Stimulated activated CD8-positive, alpha-beta memory T cell treated with anti-CD3 and anti-CD28 coated beads, Interleukin-7, amount 100 ng/mL, for 1 hour (primary cell): ENCODE measurements around the gene MRGPRF.

Experiments used
- DNase-seq, 2 donors: peaks; one replicate each; pipeline ENCODE4 v3.0.0-alpha.2; 2020; ENCODE audit warnings: low read depth in 2 of 2

The MRGPRF gene

DNA sequence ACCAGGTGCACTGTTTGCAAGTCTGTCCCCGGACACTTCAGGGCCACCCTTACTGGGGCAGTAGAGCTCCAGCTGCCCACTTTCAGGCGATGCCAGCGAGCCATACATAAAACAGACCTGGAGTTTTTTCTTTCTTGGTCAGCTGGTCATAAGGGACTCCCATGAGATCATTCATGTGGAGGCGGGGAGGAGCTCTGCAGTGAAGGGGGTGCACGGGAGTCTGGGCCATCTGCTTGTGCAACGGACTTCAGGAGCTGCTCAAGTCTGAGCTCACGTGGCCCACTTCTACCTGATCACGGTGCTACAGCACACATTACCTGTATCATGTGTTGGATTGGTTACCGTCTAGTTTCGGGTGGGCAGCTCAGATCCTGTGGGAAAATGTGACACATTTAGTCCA, 9.2 kb upstream of the MRGPRF start:
- no peak for DNase-seq

DNA sequence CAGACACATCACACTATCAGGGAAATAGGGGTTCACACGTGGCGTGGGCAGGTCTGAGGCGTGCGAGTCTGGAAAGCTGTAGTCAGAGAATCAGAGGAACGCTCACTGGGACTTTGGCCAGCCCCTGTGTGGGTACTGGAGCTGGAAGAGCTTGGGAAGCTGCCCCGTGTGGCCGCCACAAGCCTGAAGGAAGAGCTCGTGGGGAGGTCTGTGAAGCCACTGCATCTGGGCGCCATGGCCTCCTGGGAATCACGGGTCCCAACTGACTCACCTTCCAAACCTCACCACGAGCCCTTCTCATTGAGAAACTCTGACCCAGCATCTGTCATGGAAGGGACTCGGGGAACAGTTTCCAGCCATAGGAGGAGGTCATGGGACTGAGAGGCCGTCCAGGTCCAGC, 5.9 kb upstream of the MRGPRF start:
- no peak for DNase-seq

DNA sequence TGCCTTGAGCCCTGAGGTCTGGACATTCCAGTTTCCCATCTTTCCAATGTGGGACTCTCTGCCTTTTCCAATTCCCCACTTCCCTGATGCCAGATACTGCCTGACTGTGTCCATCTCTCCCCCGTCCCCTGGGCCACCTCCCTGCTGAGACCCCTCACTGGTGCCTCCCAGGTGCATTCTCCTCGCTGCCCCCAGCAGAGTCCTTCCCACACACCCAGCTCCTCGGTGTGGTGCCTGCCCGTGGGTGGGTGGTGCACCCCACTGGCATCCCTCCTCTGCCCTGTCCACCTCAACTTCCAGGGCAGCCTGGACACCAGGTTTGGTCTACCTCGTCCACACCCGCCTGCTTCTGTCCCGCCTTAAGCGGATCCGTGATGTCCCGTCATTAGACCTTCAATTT, 4.9 kb upstream of the MRGPRF start:
- no peak for DNase-seq

DNA sequence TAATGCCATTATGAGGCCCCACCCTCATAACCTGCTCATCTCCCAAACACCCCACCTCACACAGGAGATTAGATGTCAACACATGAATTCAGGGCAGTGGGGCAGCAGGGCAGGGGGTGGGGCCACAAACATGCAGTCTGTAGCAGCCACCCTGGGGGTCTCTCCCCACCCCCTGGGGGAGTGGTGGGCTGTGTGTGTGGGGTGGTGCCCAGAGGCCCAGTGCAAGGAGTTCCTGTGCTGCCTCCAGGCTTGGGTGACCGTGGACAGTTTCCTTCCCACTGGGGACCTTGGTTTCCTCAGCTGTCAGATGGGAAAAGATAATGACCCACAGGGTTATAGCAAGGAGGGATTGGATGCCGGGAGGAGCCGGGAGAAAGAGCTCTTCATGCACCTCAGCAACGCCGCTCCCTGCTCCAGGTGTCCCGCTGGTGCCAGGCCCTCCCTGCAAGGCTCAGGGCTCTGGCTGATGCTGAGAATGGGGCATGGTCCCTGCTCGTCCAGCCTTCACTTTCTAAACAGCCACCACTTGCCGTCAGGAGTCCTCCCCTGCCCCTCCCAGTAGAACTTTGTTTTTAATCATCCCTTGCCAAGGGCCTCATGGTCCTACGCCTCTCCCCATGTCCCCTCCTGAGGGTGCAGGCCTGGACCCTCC, 2.0 kb upstream of the MRGPRF start:
- DNase-seq, result no peak

DNA sequence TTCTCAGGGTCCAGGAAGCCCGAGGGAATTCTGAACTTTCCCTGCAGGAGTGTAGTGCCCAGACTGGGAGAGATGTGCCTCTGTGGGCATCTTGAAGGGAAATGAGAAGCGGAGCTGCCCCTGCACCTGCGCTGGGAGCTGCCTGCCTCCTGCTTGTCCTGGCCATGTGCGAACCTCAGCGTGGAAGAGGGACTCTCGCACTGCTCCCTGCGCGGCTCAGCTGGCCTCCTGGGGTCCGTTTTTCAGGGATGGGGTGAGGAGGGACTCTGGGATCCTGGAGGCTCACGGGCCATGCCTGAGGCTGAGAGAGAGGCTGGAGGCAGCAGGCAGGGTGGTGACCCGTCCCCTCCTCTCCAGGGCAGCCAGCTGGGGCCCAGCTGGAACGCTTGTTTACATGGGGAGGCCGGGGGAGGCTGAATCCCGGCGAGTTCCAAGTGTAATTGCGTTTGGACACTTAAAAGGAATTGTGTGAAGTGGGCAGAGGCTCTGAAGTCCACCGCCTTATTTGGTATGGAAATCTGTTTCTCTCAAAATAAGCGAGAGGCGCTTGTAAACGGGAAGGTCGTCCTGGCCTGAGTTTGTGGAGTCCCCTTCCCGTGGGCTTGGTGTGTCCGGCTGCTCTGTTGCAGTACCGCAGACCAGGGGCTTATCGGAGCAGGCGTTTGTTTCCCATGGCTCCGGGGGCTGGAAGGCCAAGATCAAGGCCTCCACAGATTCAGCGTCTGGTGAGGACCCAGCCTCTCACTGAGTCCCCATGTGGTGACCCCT, 1.2 kb upstream of the MRGPRF start:
- DNase-seq, result no peak

DNA sequence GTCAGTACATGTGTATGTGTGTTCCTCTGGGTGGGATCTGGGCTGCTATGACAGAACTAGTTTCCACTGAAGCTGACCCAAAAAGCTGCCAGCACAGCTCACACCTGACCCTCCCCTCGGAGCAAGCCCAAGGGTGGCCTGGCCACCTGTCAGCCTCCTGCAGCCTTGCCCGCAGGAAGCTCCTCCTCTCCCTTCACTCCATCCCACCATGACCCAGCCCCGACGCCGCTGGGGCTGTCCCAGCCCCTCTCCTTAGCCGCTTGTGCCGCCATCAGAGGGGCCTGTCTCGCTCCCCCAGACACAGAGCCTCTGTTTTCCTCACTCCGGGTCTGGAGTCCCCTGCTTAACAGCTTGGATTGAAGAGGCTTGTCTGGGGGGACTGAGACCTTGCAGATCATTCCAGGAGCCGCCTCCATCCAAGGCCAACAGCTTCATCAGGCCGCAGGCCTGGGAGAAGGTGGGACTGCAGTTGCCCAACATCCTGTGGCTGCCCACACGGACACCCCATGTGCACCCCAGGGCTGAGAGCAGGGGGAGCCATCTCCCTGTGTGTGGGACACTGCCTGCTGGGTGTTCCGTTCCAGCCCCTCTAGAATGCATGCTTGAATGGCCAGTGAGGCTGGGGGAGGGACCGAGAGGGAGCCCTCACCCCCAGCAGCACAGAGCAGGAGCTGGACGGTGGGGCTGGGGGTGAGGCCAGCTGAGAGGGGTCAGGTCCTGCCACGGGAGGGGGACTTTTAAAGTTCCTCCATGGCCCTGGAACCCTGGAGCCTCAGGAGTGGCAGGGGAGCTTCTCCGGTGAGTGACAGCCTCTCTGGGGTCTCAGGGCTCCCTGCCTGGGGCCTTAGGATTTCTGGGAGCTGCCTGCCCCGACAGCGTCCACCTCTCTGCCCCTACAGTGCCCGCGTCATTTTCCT, 696 bp downstream of the MRGPRF start:
- no peak for DNase-seq

DNA sequence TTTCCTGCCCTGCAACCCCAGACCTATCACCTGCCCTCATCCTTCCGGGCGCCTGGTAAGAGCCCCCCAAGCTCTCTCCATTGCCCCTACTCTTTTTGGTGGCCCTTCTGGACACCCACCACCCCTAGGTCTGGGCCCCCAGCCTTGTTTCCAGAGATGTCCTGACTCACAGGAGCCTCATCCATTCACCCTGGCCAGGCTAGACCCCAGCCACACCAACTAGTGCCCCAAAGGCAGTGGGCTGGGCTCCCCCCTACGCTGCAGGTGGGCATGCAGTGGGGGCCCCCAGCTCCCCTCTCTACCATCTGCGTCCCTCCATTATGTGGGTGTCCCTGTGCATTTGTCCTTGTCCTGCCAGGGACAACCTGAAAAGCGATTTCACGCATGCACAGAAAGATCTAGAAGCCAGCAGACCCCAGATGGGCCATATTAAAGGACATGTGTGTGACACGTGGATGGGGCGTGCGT, 1.4 kb downstream of the MRGPRF start:
- no peak for DNase-seq

DNA sequence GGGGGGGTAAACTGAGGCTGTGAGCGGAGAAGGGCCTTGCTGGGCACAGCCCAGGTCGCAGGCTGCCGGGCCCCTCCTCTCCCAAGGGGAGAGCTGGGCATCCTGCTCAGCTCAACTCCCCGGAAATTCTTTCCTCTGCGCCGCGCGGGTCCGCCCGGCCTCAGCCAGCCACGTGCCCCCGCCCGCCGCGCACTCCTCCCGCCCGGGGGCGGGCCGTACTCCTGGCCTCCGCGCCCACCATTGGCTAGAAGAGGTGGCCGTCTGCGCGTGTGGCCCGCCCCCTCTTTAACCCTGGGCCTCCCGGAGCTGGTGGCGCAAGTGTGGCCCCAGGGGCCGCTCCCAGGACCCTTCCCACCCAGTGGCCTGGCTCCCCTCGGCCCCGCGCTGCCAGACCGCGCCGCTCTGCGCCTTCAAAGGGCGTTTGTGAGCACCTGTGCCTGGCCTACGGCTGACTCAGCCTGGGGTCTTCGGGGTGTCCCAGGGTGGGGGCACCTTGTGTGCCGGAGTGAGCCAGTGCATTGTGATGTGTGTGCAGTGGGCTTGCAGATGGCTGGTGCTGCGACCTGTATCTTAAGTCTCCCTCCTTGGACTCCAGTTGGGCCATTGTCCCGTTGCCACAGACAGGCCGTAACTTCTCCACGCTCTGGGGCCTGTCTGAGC, 2.0 kb downstream of the MRGPRF start:
- DNase-seq, result no peak

DNA sequence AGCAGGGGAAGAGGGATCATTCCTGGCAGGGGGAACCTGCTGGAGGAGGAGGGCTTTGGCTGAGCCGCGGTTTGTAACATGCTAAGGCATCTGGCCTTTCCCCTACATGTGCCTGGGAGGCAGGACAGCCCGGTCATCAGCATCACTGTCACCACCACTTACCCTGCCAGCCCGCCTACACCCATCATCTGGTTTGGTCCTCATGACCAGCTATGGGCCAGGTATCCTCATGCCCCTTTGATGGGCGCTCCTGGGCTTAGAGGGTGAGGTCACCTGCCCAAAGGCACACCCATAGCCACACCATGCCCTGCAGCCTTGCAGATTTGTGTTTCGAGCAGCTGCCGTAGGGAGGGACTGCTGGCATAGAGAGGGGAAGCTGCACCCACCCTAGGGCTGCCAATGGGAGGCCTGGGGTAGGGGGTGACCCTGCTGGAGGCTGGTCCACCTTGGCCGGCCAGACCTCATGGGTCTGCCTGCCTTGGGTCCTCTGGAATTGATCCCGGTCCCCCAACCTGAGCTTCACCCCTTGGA, 2.6 kb downstream of the MRGPRF start:
- DNase-seq, result no peak

DNA sequence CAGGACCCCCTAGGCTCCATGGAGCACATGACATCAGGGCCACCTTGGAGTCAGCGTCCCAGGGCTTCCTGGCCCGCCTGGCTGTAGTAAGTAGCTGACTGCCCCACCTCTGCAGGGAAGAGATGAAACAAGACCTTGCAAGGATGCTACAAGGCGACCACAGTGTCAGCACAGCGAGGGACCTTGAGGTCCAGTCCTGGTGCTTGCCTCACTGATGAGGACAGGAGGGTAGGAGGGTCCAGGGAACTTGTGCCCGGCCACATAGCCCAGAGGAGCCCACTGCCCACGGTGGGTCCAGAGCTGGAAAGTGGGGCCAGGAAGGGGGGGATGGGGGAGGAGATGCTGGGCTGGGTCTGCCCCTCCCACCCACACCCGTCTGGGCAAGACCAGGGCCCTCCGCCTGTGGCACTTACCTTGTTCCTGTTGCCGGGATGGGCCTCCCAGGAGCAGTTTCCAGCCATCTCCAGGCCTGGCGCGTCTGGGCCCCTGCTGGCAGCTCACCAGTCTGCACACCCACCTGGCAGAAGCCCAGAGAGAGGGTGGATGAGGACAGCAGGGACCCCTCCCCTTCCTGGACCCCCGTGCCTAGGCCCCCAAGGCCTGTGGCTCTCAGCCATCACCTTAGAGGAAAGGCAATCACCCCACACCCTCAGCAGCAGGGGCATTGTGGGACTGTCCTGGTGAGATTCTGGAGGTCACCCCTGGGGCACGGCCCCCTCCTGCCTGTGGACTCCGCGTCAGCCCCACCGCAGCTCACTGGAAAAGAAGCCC, 3.4 kb downstream of the MRGPRF start:
- no peak for DNase-seq

DNA sequence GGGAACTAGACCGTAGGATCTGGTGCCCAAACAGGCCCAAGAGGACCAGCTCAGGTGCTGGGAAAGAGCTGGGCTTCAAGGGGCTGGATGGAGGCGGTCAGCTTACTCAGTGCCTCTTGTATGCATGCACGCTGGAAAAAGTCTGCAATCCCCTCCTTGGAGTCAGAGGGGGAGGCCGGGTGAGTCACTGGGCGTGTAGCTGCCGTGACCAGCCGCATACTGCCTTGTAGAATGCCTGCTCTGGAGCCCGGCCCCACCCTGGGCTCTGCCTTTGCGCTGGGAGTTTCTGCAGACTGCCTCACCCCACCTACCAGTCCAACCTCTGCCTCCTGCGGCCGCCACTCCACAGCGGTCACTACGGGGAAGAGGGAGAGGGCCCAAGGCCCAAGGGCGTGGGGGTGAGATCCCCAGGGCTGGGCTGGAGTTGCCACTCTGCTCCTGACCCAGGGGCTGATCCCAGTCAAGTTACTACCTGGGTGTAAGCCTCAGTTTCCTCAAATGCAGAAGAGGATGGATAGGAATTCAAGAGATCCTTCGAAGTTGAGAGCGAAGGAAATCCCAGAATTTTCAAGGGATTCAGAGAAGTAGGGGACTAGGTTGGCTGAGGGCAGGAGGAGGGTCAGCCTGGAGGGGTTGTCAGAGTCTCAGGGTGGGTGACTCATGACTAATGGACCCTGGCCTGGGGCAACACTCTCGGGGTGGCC, 4.2 kb downstream of the MRGPRF start:
- DNase-seq, result no peak

DNA sequence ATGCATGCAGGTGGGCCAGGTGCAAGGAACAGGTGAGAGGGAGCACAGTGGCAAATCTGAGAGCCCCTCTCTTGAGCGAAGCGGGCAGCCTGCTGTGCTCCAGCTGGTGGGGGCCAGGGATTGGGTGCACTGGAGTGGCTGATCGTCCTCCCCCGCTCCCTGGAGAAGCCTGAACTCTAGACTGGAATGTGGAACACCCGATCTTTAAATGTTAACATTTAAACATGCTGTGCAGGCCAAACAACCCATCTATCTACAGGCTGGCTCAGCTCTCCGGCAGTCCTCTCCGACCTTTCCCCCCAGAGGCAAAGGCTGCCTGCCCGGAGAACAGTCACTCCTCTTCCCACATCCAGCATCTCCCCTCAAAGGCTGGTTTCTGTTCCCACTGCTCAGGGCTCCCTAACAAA, 5.1 kb downstream of the MRGPRF start:
- DNase-seq, result no peak

DNA sequence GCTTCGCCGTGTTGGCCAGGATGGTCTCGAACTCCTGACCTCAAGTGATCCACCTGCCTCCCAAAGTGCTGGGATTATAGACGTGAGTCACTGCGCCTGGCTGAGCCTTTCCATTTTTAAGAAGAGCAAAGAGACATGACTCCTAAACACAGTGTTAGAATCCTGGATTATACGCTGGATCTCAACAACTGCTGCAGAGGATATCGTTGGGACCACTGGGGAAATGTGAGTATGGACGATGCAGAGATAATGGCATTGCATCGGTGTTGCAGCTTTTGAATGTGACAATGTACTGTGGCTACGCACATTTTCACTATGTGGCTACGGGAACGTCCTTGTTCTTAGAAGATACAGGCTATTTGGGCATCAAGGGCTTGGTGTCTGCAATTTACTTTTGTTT, 6.2 kb downstream of the MRGPRF start:
- DNase-seq, result no peak

DNA sequence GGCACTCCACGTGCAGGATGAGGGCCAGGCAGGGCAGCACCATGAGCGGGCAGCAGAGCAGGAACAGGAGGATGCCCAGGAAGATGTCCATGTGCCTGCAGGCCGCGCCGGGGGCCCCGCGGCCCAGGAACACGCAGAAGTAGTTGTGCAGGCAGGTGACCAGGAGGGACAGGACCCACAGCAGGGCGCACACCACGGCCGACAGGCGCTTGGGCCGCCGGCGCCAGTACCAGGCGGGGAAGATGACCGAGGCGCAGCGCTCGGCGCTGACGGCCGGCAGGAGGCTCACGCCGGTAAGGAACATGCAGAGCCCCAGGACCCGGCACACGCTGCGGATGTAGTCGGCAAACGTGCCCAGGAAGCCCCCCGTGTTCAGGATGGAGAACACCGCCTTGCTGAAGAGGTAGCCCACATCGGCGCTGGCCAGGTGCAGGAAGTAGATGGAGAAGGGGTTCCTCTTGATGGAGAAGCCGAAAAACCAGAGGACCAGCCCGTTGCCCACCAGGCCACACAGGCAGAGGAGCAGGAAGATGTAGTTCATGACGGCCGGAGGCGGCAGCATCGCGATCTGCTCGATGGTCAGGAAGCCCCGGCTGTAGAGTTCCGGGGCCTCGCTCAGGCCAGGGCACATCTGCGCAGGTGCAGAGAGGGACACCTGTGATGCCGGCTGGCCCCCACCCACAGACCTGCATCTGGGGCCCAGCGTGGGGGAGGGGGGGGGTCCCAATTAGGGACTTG, 7.2 kb downstream of the MRGPRF start:
- no peak for DNase-seq

DNA sequence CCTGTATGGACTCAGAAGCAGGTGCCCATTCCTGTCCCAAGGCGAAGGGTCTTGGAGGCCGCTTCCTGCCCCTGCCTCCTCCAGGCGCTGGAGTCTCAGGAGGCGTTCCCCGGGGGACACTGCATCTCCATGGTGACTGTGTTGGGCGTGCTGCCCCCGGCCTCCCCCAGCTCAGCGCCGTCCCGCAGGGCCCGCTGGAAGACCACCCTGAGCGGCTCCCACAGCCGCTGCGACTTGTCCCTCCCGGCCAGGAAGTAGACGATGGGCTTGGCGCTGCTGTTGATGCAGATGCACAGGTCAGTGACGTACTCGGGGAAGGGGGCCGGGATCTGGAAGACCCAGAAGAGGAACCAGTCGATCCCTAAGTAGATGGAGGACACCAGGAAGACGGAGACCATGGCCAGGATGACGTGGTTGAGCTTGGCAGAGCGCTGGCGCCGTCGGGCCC, 7.8 kb downstream of the MRGPRF start:
- no peak for DNase-seq

DNA sequence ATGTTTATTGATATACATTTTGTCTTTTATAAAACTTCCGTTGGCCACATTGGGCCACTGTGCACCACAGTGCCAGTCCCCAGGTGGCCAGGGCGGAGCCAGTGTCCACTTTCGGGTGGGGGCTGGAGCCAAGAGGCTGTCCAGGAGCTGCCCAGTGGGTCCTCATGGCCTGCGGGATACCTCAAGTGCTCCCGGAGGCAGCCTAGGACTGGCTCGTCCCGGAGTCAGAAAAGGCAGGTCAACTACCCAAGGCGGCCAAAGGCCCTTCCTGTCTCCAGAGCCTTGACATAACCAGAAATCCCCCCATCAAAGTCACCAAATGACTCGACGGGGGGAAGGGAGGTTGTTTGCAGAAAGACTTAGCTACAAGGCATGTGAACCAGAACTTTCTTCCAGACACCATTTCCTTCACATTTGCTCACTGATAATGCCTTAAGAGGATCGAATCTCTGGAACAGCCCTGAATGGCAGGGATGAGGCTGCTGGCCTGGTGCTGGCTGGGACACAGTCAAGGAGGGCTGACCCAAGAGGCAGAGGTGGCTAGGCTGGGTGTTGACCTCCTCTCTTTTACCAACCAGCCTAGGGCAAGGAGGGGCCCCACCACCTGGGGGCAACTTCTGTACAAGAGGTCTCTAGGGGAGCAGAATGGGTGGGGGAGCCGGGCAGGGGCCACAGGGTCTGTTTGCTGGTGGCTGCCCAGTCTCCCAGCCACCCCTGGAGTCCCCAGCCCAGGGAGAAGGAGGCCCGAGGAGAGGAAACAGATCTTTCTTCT, 8.4 kb downstream of the MRGPRF start:
- no peak for DNase-seq

DNA sequence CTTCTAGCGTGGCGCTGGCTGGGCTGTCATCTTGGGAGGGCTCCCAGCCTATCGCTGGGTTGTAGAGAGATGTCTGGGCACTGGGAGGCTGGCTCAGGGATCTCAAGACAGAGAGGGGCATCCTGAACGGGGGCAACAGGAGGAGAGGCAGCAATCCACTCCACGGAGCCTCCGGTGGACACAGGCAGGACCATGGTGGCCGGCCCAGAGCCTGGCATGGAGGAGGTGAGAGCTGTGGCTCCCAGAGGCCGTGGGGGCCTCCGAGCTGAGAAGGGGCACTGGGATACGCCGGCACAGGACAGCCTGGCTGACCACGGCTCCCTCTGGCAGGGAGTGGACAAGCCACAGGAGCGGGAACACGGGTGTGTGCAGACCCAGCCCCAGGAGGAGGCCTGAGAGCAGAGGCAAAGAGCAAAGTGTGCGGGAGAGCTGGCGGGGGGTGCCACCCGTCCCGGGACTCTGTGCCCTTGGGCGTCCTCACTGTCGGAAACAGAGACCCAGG, 9.1 kb downstream of the MRGPRF start:
- no peak for DNase-seq

DNA sequence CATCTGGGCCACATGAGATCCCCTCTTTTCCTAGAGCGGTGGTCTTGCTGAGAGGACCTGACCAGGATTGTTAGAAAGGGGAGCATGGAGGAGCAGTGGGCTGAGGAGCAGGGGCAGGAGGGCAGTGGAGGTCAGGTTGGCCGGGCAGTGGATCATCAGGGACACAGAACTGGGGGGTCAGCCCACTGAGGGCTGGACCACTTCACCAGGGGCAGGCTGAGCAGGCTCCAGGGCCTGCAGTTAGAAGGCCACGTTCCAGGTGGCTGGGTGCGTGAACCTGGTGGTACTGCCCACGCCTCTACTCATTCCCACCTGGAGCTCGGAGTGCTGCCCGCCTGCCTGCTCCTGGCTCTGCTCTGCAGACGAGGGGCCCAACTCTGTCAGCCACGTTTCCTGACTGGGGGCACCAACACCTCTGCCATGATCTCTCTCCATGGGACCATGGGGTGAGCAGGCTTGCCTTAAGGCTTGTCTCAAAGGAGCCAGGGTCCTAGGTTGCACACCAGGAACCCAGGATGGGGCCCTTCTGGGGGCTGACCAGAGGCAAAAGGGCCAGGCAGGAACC, 9.7 kb downstream of the MRGPRF start:
- no peak for DNase-seq
